GM18868 (cell line): Measurements from ENCODE around the gene COL27A1.
"Not testable (repeated sequence)": the region's sequence is repeated elsewhere in the genome, so short reads cannot be mapped to it uniquely, and the experiment has no call there.

Experiments used
- ATAC-seq: cut with Tn5 transposase; IDR thresholded peaks from one replicate; pipeline ENCODE4 v1.9.1; 2021; ENCODE audit warnings: mild to moderate bottlenecking, moderate library complexity; ENCODE audit not compliant: unreplicated experiment

Gene COL27A1

GRCh38 chr9:114122136-114123027 is 33.0 kb upstream of the COL27A1 start:
- ATAC-seq: no peak

GRCh38 chr9:114123031-114123977 is 32.0 kb upstream of the COL27A1 start:
- ATAC-seq: no peak

DNA sequence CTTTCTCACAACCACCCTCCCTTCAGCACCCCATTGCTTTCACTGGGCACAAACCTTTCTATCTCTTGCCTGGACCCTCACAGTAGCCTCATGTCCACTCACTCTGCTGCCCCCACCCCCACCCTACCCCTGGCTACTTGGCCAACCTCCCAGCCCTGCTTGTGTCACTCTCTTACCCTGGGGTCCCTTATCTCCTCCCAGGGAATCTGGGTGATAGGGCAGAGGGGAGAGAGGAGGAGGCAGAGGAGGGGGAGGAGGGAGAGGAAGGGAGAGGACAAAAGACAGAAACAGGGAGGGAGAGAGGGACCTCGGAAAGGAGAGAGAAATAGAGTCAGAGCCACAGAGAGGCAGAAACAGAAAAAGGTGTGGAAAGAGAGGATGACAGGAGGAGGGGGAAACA is 31.2 kb upstream of the COL27A1 start:
- ATAC-seq: no peak

DNA sequence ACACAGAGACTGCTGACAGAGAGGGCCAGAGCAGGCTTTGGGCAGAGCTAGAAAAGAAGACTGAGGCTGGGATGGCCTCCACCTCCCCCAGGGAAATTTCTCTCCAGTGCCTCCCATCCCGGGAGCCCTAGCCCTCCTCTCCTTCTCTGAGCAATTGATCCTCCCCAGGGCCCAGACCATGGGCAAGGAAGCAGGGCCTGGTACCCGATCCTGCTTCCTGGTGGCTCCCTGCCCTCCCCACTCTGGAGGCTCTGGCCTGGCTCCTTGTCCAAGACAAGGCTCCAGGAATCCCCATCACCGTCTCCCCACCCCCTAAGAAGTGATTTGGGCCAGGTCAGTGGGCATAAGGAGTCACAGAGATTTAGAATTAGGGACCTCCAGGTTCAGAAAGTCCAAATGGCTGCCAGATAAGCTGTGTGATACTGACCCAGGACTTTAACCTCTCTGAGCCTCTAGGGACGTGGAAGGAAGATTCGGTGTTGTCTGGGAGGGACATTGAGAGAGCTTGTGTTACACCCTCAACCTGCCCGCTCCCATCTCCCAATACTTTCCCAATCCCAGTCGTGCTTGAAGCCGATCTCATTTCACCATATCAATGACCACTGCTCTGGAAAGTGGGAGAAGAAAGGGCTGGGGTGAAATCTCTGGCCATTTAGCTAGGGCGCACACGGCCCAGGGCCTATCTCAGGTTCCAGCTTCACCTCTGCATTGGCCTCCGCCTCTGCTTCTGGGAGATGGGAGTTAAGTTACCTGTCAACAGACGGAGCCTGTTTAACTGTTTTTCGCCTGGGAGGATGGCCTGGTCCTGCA is 30.5 kb upstream of the COL27A1 start:
- ATAC-seq: no peak

- ATAC-seq: no peak
These were observed 29.8 kb upstream of the COL27A1 start for GRCh38 chr9:114125476-114126013.

DNA sequence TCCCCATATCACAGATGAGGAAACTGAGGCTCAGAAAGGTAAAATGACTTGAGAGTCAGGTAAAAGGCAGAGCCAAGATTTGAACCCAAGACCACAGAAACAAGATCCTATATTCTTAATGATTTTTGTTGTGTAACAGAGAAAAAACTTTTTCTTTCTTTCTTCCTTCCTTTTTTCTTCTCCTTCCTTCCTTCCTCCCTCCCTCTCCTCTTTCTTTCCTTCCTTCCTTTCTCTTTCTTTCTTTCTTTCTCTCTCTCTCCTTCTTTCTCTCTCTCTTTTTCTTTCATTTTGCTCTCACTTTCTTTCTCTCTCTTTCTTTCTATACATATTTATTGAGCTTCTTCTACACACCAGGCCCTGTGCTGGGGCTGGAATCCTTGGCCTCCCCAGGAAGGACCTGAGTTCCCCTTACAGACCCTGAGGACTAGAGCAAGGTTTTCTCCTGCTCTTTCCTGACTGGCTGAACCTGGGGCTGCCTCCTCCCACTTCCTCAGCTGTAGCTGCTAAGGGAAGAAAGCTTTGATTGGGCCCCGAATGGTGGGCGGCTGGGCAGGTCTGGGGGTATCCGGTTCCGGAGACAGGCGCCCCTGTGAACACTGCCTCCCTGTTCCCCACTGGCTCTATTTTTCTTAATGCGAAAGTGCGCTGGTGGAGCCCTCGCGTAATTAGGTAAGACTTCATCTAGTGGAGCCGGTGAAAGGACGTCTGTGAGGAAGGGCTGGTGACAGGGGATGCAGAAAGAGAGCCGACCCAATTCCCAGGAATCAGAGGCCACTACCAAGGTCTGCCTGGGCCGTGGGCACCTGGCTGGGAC is 28.9 kb upstream of the COL27A1 start:
- no peak for ATAC-seq

DNA sequence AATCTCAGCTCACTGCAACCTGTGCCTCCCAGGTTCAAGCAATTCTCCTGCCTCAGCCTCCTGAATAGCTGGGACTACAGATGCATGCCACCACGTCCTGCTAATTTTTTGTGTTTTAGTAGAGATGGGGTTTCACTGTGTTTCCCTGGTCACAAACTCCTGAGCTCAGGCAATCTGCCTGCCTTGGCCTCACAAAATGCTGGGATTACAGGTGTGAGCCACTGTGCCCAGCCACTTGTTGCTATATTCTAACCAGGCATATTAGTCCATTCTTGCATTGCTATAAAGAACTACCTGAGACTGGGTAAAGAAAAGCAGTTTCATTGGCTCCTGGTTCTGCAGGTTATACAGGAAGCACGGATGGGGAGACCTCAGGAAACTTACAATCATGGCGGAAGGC is 26.6 kb upstream of the COL27A1 start:
- ATAC-seq: not testable (repeated sequence)

- no peak for ATAC-seq
These were observed 25.2 kb upstream of the COL27A1 start for GRCh38 chr9:114130141-114130540.

DNA sequence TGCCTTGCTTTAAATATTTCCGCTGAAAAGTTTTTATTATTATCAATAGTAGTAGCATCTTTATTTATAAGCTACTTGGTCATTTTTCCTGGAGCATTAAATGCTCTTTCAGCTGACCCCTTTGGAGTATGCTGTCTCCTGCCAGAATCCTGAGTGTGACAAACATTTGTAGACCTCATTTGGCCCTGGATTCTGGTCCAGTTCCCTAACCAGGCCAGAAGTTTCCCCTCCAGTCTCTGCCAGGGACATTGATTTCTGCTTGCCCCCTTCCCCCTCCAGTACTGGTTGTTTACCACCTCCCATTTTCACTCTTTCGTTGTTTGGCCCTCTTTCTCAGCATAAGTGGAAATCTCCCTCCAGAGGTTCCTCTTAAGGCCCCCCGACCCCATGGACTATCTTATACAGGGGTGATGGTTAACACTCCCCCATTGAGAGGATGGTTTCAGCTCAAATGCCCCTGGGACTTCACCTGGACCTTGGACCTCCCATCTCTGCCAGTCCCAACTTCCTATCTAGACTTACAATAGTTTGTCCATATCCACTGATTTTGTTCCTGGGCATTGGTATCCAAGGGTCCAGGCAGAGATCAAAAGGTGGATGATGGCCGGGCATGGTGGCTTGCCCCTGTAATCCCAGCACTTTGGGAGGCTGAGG is 24.6 kb upstream of the COL27A1 start:
- no peak for ATAC-seq

- ATAC-seq: no peak
These were observed 23.4 kb upstream of the COL27A1 start for GRCh38 chr9:114131808-114132549.

DNA sequence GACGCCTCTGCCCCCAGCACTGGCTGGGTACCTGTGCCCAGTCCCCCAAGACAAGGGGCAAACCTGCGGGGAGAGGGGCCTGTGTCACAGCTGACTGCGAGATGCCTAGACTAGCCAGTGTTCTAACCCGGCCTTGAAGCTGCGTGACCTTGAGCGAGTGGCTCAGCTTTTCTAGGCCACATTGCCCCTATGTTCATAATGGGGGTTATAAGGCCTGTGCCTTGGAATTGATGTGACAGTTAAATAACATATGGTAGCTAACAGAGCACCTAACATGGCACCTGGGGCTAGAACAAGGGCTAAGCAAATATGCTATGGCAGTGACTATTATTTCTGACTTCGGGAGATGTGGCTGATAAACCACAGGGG is 22.8 kb upstream of the COL27A1 start:
- ATAC-seq: no peak

GRCh38 chr9:114134827-114135396 is 20.4 kb upstream of the COL27A1 start:
- ATAC-seq: no peak

DNA sequence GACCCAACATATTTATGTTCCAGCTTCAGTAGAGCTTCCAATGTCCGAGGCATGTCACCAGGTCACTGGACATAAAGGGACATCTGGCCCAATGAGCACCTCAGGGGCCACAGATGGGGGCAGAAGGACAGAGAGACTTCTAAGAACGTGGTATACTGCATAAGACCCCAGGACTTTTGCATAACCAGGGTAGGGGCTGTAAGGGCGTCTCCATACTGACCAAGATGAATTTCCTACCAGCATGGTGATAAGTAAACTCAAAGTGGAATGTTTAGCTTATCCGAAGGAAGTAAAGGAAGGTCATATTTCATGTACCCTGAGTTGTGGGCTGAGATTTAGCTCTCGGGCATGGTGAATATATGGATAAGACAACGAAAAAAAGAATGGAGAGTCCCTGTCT is 17.5 kb upstream of the COL27A1 start:
- ATAC-seq: no peak

DNA sequence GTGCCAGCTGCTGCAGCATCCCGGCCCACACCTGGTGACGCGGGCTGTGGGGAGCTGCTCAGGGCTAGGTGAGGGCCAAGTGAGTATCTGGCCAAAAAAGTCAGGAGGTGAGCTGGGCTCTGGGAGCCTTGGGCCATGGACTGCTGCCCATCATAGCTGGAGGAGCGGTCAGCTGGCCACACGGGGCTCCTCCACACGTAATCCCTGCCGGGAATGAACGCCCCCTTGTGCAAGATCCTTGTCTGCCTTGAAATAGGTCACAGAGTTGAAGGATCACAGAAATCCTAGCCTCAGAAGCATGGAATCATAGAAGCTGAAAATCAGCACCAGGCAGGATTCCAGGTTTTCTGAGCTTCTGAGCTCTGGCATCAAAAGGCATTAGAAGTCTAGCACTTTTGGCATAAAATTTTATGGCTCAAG is 16.8 kb upstream of the COL27A1 start:
- ATAC-seq: no peak

DNA sequence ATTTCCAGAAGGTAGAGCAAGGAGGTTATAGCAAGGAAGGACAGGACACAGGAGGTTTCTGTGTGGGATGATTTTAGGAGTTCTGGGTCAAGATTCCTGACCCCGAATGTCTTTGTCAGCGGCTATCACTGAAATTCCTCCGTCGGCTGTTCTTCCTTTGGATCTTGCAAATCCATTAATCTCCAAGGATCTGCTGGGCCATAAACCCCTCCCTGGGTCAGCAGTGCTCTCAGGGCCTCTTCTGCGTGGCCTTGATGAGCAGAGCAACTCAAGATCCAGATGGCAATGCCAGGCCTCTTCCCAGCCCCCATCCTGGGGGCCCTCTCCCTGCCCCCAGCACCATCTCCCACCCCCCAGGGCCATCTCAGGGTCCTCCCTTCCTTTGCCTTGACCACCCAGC is 16.3 kb upstream of the COL27A1 start:
- ATAC-seq: no peak

GRCh38 chr9:114140401-114140800 is 14.9 kb upstream of the COL27A1 start:
- no peak for ATAC-seq

DNA sequence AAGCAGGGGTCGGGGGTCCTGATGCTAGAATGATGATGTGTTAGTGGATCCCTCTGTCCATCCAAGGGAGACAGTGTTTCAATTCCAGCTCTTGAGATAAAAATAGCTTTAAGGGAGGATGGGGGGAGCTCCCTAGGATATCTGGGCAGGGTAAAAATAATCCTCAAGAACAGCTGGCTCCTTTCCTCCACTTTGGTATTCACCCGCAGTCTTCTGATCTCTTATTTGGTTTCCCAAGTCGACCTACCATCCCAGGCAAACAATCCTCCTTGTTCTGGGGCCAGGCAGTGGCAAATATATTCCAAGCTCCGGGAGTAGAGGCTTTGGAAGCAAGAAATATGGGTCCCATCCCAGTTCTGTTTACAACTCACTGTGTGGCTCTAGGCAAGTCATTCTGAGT is 14.5 kb upstream of the COL27A1 start:
- ATAC-seq: no peak
